GM15510 (cell line): ENCODE results near the gene NAA15.

Source experiments
- POLR2A ChIP-seq: IDR thresholded peaks from 3 replicates; pipeline ENCODE4 v1.6.1; 2011; ENCODE audit warnings: borderline replicate concordance; ENCODE audit not compliant: insufficient read length; ENCODE audit errors: extremely low read depth

The NAA15 gene

DNA sequence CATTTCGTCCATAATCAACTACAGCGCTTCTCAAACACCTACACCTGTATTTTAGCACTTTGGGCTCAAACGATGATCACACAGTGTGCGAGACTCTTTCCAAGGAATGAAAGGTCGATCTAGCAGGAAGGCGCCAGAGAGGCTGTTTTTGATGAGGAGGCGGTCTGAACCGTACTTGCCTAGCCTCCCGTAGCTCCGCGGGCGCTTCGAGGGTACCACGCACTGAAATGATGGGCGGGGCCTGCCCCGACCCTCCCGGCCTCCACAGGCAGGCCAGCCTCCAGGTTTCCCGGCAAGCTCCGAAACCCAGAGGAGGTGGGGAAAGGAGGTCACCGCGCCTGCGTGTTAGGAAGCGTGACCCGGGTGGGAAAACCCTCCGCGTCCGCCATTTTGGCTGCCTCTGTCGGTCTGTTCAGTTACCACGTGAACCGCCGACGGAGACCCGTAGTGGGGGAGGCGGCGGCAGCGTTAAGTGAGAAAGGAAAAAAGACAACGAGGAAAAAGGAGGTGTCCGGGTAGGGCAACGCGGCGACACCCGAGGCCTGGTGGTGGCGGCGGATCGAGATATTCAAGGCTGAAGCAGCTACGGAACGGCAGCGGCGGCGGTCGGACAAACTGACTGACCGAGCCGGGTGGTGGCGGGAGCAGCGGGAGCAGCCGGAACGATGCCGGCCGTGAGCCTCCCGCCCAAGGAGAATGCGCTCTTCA, at the start of gene NAA15:
Gene NAA15, plus strand, starts transcription at position 393 of the 708 bp plus-strand sequence. Its CDS starts 273 bp downstream, at position 666.
- TF ChIP-seq POLR2A = peak; percentile 54

DNA sequence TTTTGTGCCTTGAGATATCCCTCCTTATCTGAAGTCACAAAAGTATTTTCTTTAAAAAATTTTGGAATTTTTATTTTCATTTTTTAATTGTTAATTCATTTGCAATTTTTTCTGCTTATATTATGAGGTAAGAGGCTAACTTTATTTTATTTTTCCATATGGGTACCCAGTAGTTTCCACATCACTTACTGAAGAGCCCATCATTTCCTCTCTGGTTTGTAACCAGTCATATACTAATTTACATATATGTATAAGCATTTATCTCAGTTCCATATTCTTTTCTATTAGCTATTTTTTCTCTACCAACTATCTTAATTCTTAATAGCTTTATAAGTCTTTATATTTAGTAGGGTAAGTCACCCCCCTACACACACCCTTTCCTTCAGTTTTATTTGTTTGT, 48.3 kb upstream of the NAA15 start:
- TF ChIP-seq POLR2A = no peak

DNA sequence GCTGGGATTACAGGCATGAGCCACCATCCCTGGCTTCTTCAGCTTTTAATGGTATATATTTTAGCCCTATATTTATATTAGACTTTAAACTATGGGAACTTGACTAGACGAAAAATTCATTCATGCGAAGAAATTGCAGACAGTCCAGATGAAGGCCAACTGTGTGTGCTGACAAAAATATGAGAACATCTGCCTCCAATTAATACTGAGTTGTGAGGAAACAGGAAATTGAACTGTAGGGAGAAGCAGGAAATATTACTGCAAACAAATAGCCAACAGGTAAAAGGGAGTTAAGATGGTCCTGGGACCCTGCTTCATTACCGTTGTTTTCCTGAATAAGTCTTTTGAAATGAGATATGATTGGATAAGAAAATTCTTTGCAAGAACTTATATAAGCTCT, 47.6 kb upstream of the NAA15 start:
- no peak for TF ChIP-seq POLR2A

DNA sequence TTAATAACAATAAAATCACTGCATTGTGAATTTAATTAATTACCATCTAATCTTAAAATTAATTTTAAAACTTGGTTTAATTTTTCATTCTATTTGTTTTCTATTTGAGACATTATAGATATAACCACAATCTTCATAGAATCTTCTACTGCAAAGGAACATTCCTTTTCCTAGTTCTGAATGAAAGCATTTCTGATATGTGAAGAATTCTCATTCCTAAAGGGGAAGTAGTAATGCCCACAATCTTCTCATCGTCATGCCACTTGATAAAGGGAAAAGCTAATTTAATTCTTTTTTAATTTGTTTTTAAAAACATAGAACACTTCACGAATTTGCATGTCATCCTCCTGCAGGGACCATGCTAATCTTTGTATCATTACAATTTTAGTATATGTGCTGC, 45.0 kb upstream of the NAA15 start:
- TF ChIP-seq POLR2A = no peak

DNA sequence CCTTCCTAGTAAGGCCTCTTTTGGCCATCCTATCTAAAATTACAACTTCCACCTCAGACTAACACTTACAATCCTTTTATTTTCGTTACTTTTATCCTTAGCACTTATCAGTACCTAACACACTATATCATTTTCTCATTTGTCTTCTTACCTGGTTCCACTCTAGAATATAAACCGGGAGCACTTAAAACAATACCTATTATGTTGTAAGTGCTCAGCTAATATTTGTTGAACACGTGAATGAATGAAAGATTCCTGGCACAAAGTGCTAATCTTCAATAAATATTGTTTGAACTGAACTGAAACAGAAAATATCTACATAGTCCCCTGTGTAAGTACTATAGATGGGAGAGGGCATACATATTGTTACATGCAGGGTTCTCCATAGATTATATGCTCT, 35.7 kb upstream of the NAA15 start:
- TF ChIP-seq POLR2A = no peak

DNA sequence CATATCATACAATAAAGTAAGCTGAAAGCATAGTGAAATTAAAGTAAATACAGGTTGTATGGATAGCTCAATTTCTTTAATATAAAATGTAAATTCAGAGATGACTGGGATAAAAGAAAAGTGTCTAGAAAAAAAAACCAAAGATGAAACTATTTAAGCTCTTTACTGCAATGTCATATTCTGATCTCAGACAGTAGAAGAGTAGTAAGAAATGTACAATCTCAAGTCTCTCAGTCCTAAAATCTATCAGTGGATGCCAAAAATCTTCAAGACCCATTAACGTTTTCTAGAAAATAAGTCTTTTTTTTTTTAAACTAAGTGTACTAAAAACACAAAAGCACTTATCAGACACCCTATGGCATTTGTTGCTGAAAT, 35.1 kb upstream of the NAA15 start:
- TF ChIP-seq POLR2A = no peak

DNA sequence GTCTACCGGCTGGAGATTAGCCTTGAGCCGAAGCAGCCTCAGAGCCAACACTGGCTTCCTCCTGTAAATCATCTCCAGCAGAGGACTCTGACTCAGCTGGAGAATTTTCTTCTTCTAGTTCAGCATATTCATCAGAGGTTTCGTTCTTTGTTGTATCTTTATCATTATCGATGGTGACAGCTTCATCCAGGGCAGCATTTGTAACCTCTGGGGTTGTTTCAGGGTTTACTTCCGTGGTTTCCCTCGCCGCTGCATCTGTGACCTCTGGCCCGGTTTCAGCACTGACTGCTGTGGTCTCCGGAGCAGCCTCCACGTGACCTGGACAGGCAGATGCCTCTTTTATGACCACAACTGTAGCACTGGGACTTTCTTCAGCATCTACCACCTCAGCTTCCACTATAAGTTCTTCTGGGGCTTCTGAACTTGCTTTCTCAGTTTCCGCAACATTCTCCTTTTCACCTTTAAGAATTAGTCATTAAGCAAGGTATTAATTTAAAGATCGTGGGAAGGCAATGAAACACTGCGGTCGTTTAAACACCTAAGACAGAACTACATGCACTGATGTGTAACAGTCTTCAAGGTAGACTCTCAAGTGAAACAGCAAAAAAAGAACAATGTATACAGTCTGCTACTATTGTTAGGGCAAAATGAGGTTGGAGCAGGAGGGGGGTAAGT, 34.6 kb upstream of the NAA15 start:
- no peak for TF ChIP-seq POLR2A

DNA sequence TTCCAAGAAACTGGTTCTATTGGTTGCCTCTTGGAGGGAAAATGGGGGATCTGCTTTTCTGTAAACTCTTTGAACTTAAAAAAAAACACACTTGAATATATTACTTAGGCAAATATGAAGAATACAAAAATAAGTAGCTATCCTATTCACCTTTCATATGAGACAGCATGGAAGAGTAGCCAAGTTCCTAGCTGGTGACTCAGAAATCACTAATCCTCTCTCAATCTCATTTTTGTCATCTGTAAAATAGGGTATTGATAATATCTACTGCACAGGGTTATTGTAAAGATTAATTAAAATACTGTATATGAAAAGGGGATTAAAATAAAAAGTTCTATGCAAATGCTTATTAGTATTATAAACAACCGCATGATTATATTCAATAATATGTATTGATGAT, 34.0 kb upstream of the NAA15 start:
- no peak for TF ChIP-seq POLR2A

DNA sequence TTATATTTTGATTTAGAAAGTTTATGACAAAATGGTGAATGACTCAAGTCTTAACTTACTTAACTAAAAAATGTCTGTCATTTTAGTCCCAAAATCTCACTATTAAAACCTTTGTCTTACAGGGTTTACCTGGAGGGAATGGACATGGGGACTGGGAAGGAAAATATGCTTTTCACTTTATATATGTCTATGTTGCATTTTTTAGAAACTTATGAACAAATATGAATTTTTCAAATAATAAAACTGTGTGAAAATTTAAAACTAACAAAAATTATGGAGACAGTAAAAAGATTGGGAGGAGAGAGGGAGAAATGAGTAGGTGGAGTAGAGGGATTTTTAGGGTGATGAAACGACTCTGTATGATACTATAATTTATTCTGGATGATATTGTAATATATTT, 27.5 kb upstream of the NAA15 start:
- TF ChIP-seq POLR2A = no peak

DNA sequence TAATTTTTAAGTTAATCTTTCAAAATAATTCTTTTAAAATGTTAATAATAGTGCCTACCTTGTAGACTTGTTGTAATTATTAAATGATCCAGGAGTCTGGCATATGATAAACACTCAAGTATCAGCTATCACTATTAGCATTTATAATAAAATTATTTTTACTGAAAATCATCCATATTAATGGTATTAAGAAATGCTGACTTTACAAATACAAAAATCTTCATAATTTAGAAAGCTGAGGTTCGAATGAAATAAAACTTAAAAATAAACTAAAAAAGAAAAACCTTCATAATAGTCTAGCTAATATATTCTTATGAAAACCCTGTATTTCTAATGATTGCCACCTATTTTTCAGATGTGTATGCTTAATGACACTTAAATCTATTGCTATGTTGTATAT, 26.5 kb upstream of the NAA15 start:
- TF ChIP-seq POLR2A = no peak

DNA sequence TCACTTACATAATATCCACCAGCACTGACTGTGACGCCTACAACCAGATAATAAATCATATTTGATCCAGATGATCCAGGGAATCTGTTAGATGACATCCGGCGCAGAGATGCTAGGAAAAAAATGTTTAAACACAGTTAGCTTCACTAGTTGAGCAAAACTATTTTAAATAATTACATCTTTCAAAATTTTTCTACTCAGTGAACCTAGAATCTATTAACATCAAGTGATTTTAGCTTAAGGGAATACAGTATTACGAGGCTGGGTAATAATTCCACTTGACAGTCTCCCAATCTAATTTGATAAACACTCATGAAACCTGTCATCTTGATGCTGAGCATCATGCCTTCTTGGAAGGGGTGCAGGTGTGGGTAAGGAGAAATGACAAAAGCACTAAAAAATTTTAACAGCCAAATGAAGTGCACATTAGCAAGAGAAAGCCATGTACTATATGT, 26.0 kb upstream of the NAA15 start:
- no peak for TF ChIP-seq POLR2A

DNA sequence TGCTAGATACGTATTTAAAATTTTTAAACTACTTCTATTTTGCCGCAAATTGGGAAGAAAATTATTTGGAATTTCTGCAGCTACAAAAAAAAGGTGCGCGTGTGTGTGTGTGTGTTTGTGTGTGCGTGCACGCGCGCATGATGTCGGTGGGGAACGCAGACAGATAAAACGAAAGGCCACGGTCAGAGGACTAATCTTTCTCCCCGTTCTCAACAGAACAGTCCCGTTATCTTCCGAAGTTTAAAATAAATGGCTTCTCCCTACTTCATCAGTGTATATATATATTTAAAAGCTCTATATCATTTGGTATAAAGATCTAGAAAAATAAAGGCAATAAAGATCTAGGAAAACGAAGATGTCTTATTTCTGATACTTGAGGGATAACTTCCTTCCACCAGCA, 22.8 kb upstream of the NAA15 start:
- no peak for TF ChIP-seq POLR2A

DNA sequence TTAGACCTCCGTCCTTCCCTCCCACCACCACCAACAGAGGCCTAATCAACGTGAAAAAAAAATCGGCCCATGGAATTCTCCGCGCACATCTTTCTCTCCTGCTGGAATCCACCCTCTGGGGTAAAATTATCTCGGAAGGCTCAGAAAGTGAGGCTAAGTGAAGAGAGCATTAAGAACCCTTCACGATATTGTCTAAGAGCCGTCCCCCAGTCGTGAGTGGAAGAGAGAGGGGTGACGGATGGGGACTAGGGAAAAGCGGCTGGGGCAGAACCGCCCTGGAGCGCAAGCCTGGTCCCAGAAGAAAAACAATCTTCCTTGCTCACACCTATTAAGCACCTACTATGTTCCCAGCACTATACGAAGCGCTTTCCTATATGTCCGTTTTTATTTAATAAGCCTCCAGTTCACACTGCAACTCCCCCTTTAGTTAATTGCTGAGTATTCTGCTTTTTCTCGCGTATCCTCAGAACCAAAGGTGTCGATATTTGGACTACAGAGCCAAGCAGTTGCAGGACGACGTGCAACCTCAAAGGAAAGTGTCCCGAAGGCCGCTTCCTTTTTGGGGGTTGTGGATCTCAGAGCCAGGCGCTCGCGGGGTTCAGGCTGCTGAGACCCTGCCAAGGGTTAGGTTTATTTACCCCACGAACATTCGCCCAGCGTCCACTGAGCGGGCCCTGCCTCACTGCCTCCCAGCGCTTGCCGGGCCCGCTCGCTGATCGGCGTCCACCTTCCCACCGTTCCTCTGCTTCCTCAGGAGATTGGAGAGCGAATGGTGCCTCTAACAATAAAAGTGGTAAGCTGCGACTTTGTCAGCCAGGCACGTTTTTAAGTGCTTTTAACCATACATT, 22.2 kb upstream of the NAA15 start:
- TF ChIP-seq POLR2A = no peak

DNA sequence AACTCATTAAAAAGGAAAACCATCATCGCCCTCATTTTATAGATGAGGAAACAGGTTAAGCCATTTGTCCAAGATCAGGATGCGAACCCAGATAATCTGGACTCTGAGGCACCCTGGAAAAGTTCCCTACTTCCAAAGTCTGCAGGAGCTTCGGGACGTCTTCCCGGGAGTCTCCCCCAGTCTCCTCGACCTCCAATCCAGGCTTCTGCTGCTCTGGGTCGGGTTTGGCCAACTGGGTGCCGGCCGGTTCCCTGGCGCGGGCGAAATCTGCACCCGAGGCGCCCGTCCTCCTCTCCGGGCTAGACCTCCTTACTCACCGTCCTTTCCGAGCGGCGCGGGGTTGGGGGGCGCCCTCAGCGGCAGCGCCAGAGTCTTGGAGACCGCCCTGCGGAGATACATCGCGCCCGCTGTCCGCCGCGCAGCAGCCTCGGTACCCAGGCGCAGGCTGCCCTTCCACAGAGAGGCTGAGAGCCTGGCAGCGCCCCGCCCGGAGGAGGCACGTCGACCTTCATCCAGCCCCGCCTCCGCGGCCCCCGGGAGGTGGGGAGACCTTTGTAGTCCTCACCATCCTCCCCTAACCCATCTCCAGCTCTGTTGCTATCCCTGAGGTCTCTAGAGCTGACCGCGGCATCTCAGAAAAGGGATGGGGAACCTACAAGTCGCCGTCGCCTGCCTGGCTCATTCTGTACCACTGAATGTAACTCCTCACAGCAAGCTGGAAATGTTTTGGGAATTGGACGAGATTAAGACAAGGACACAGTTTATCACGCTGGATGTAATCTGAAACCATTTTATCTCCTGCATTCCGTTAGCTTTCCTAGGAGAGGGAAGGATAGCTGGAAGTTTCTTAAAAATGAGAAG, 21.3 kb upstream of the NAA15 start, which contains the start of gene MGARP:
Gene MGARP, minus strand, starts transcription at position 466 of the 861 bp plus-strand sequence. Its CDS starts 67 bp downstream, at position 399.
- TF ChIP-seq POLR2A = no peak
